Endothelial cell of umbilical vein (primary cell): Measurements from ENCODE around the gene DPP7. TPM values are rescaled to one million over a fixed set of nuclear protein-coding genes. Genes with fewer than 3 reads are reported as not detected.
A peak's percentile ranks its signal among the peaks of the same experiment; 100 is the strongest.

ENCODE experiments used
- BruUV-seq: library from RNA; stranded (reverse); fragments of 400-500 nt; replicated peaks from 2 replicates; lab custom pipeline; 2021; lab: Mats Ljungman, UMichigan
- CTCF ChIA-PET: fragments of 300-600, 350-600 bp; sonication (Branson Sonifier 250); formaldehyde crosslinking; loops from one replicate; lab custom pipeline; 2021; ENCODE audit warnings: antibody characterized with exemption, inconsistent platforms; lab: Charles Lee
- POLR2A ChIA-PET: fragments of 300-600, 350-600 bp; sonication (Branson Sonifier 250); formaldehyde crosslinking; loops from one replicate; lab custom pipeline; 2021; ENCODE audit warnings: antibody characterized with exemption, inconsistent platforms; lab: Charles Lee
- DNase-seq: peaks from one replicate; pipeline ENCODE4 v3.0.0-alpha.2; 2011; ENCODE audit warnings: low read depth, low spot score
- FAIRE-seq: peaks from 2 replicates; lab custom pipeline; 2011; peaks lifted over from hg19 to GRCh38; lab: Jason Lieb, UNC
- H2AFZ ChIP-seq: 2 replicates; pipeline ENCODE4 v1.6.0; 2012; ENCODE audit warnings: low read depth, low read length, control low read depth, inconsistent platforms
- H3K27ac ChIP-seq: 2 replicates; pipeline ENCODE4 v1.5.1; 2011; ENCODE audit warnings: low read depth, mild to moderate bottlenecking, control low read depth, low read length, moderate library complexity; ENCODE audit not compliant: insufficient read depth
- H3K27me3 ChIP-seq, 2 experiments: 2 replicates each; pipeline versions ENCODE4 v1.6.0 to v1.6.1; 2011; ENCODE audit warnings: low read length in 2 of 2, mixed read lengths in 1 of 2; ENCODE audit not compliant: control insufficient read depth in 2 of 2, insufficient read depth in 2 of 2
- H3K36me3 ChIP-seq, 2 experiments: 2 replicates in 1 of 2; 3 replicates in 1 of 2; pipeline ENCODE4 v1.5.1; 2011; ENCODE audit warnings: low read length in 2 of 2, mild to moderate bottlenecking in 1 of 2, moderate library complexity in 1 of 2; ENCODE audit not compliant: control insufficient read depth in 2 of 2, insufficient read depth in 2 of 2; ENCODE audit errors: extremely low read depth in 1 of 2
- H3K4me1 ChIP-seq: 3 replicates; pipeline ENCODE4 v1.5.1; 2011; ENCODE audit warnings: mild to moderate bottlenecking, low read length; ENCODE audit not compliant: control insufficient read depth, insufficient read depth; ENCODE audit errors: extremely low read depth
- H3K4me2 ChIP-seq: 2 replicates; pipeline ENCODE4 v1.6.1; 2011; ENCODE audit warnings: low read length, control low read depth, mixed read lengths; ENCODE audit not compliant: insufficient read depth
- H3K4me3 ChIP-seq, 3 experiments: fragments of 200-600 bp in 1 of 3; sonication (generic), shearing (Covaris generic) in 1 of 3; replicated peaks in 1 of 3; 2 replicates each; pipeline ENCODE4 v1.5.1; 2011 to 2016; ENCODE audit warnings: control low read depth in 3 of 3, low read length in 3 of 3, mild to moderate bottlenecking in 2 of 3, inconsistent platforms in 1 of 3, low read depth in 1 of 3, moderate library complexity in 1 of 3; ENCODE audit not compliant: insufficient read depth in 1 of 3
- H3K79me2 ChIP-seq: 2 replicates; pipeline ENCODE4 v1.6.0; 2012; ENCODE audit warnings: low read length, inconsistent platforms; ENCODE audit not compliant: control insufficient read depth, insufficient read depth
- H3K9ac ChIP-seq: replicated peaks from 2 replicates; pipeline ENCODE3; 2011; ENCODE audit warnings: low read length, control low read depth; ENCODE audit not compliant: insufficient read depth; ENCODE audit errors: extremely low read depth
- H3K9me1 ChIP-seq: replicated peaks from 3 replicates; pipeline ENCODE4 v1.6.0; 2011; ENCODE audit warnings: mild to moderate bottlenecking, low read length; ENCODE audit not compliant: control insufficient read depth, insufficient read depth; ENCODE audit errors: extremely low read depth
- H3K9me3 ChIP-seq: replicated peaks from 2 replicates; pipeline ENCODE4 v1.5.1; 2012; ENCODE audit warnings: low read length, inconsistent platforms; ENCODE audit not compliant: control insufficient read depth, insufficient read depth
- H4K20me1 ChIP-seq: replicated peaks from 2 replicates; pipeline ENCODE3; 2011; ENCODE audit warnings: mild to moderate bottlenecking, low read length; ENCODE audit not compliant: control insufficient read depth, insufficient read depth; ENCODE audit errors: extremely low read depth
- CTCF ChIP-seq, 2 donors: IDR thresholded peaks; 1 replicate in 1 of 2; 2 replicates in 1 of 2; pipeline ENCODE4 v1.5.1; 2011; ENCODE audit warnings: low read length in 2 of 2, mild to moderate bottlenecking in 2 of 2, moderate library complexity in 2 of 2, control low read depth in 1 of 2, inconsistent platforms in 1 of 2, low read depth in 1 of 2; ENCODE audit not compliant: insufficient read depth in 1 of 2; ENCODE audit errors: extremely low read depth in 1 of 2
- EZH2 ChIP-seq: IDR thresholded peaks from 2 replicates; pipeline ENCODE4 v1.6.1; 2012; ENCODE audit warnings: borderline replicate concordance, low read depth, mild to moderate bottlenecking, moderate library complexity, low read length, inconsistent platforms; ENCODE audit not compliant: severe bottlenecking
- FOS ChIP-seq: IDR thresholded peaks from 2 replicates; pipeline ENCODE4 v1.6.1; 2011; ENCODE audit warnings: mild to moderate bottlenecking, low read length, moderate library complexity, borderline replicate concordance; ENCODE audit not compliant: insufficient read depth
- GATA2 ChIP-seq: IDR thresholded peaks from 2 replicates; pipeline ENCODE4 v1.7.0; 2011; ENCODE audit warnings: low read depth, mild to moderate bottlenecking, moderate library complexity, mixed read lengths, low read length; ENCODE audit not compliant: insufficient read length, insufficient read depth
- JUN ChIP-seq: IDR thresholded peaks from 2 replicates; pipeline ENCODE4 v1.6.1; 2011; ENCODE audit warnings: borderline replicate concordance, low read depth; ENCODE audit not compliant: insufficient read length, insufficient read depth
- MAX ChIP-seq: IDR thresholded peaks from 2 replicates; pipeline ENCODE4 v1.6.1; 2011; ENCODE audit not compliant: insufficient read depth, insufficient read length
- MYC ChIP-seq: IDR thresholded peaks from one replicate; pipeline ENCODE4 v1.6.1; 2011; ENCODE audit warnings: mild to moderate bottlenecking, low read depth, low read length
- POLR2A ChIP-seq: IDR thresholded peaks from 2 replicates; pipeline ENCODE4 v1.6.1; 2012; ENCODE audit warnings: low read depth, mild to moderate bottlenecking, control low read depth, low read length
- POLR2AphosphoS5 ChIP-seq: IDR thresholded peaks from 2 replicates; pipeline ENCODE4 v1.6.1; 2012; ENCODE audit warnings: low read depth, mild to moderate bottlenecking, control low read depth, low read length, moderate library complexity; ENCODE audit not compliant: insufficient read depth
- dilution Hi-C: fragments of 300-500 bp; cut with MboI; formaldehyde crosslinking; loops from one replicate; pipeline ENCODE4 v1.15.0; 2019; ENCODE audit warnings: low sequenced_read_pairs; ENCODE audit not compliant: extremely low pct_ligation_motif_present
- intact Hi-C: fragments of 100-400 bp; cut with micrococcal nuclease; formaldehyde crosslinking; loops from one replicate; pipeline ENCODE4 v1.10.0; 2022
- polyA plus RNA-seq, 4 experiments: library from polyadenylated mRNA; depleted of rRNA in 3 of 4; stranded (reverse) in 3 of 4; unstranded in 1 of 4; fragments of >200 nt; gene quantifications; 2 replicates each; pipeline versions ENCODE4 v1.2.1 to v1.2.3, GENCODE V29; 2011 to 2012; ENCODE audit warnings: missing spikeins in 1 of 4
- total RNA-seq: library from RNA; stranded (reverse); gene quantifications from 2 replicates; pipeline ENCODE4 v1.2.3, GENCODE V29; 2021

The DPP7 gene
- total and polyA plus RNA-seq, 2 donors (not counting 3 experiments of a cell fraction or from before 2014, with no cell fraction given): 149 to 200 TPM

- DNase-seq (no peak), FAIRE-seq (no peak)
- Histone ChIP-seq H3K4me2 (peak overlapping the region; percentile 69), H3K9me3 (no peaks in the 10 kb centered on the region), H4K20me1 (no peaks in the 10 kb centered on the region), H2AFZ (no peak overlapping the region), H3K9me1 (no peaks in the 10 kb centered on the region), H3K36me3 (no peaks in the 10 kb centered on the region), H3K4me3 (peak overlapping the region in 1 of 3 experiments; percentile 49), H3K27ac (no peak overlapping the region), H3K27me3 (no peaks in the 10 kb centered on the region), H3K4me1 (peaks cover 11% of the 10 kb centered on the region), H3K9ac (no peak overlapping the region), H3K79me2 (peaks cover 9% of the 10 kb centered on the region)
- CTCF ChIA-PET: interaction anchor here (1.0 to 8.0 kb wide), 11 partner anchors 8 to 289 kb away, joined by 3 to 152 read pairs (median 4); partner anchors contain the start of genes ABCA2, MAN1B1, NPDC1 and RNF224
- intact Hi-C loops: no loop called here
- BruUV-seq: no TSS peak
- TF ChIP-seq EZH2 (no peak), GATA2 (no peak), MAX (no peak), FOS (no peak), JUN (no peak), POLR2AphosphoS5 (no peak), MYC (no peak), CTCF (IDR thresholded peaks at IDR 0.05; ENCODE audit: extremely low read depth in 1 of 2, insufficient read depth in 1 of 2, low read depth in 1 of 2, low read length in 2 of 2) (no peak), POLR2A (no peak)
- dilution Hi-C loops: no loop called here
- POLR2A ChIA-PET: no interaction called here
Measured at GRCh38 chr9:137068539-137069507, 45.7 kb downstream of the DPP7 start.
